ENCODE measurements around the gene RER1.

Gene RER1

GRCh38 chr1:2433936-2434655, 42.5 kb downstream of the RER1 start:
- TF ChIP-seq CTCF (conservative IDR thresholded peaks at IDR 0.05; ENCODE audit: low read depth, low read length), result no peak
- no peak for DNase-seq (ENCODE audit: low read depth)
- H3K4me3 ChIP-seq (ENCODE audit: low read depth, low read length), result no peak overlapping the region

GRCh38 chr1:2435091-2435490, 43.5 kb downstream of the RER1 start:
- TF ChIP-seq CTCF (conservative IDR thresholded peaks at IDR 0.05; ENCODE audit: low read depth, low read length), result no peak
- no peak for DNase-seq (ENCODE audit: low read depth)
- H3K4me3 ChIP-seq (ENCODE audit: low read depth, low read length), result no peak overlapping the region

- TF ChIP-seq CTCF (conservative IDR thresholded peaks at IDR 0.05; ENCODE audit: low read depth, low read length), result no peak
- no peak for DNase-seq (ENCODE audit: low read depth)
- H3K4me3 ChIP-seq (ENCODE audit: low read depth, low read length), result no peak overlapping the region
Measured at GRCh38 chr1:2435746-2436355, 44.2 kb downstream of the RER1 start.

GRCh38 chr1:2436876-2437275, 45.2 kb downstream of the RER1 start:
- no peak for TF ChIP-seq CTCF (conservative IDR thresholded peaks at IDR 0.05; ENCODE audit: low read depth, low read length)
- H3K4me3 ChIP-seq (ENCODE audit: low read depth, low read length), result no peak overlapping the region
- DNase-seq (ENCODE audit: low read depth), result no peak

GRCh38 chr1:2437617-2438016, 46.0 kb downstream of the RER1 start:
- no peak for TF ChIP-seq CTCF (conservative IDR thresholded peaks at IDR 0.05; ENCODE audit: low read depth, low read length)
- H3K4me3 ChIP-seq (ENCODE audit: low read depth, low read length), result no peak overlapping the region
- DNase-seq (ENCODE audit: low read depth), result no peak

GRCh38 chr1:2438038-2438437, 46.4 kb downstream of the RER1 start:
- no peak overlapping the region for H3K4me3 ChIP-seq (ENCODE audit: low read depth, low read length)
- no peak for DNase-seq (ENCODE audit: low read depth)
- no peak for TF ChIP-seq CTCF (conservative IDR thresholded peaks at IDR 0.05; ENCODE audit: low read depth, low read length)

GRCh38 chr1:2438641-2439040, 47.0 kb downstream of the RER1 start:
- TF ChIP-seq CTCF (conservative IDR thresholded peaks at IDR 0.05; ENCODE audit: low read depth, low read length), result no peak
- H3K4me3 ChIP-seq (ENCODE audit: low read depth, low read length), result no peak overlapping the region
- DNase-seq (ENCODE audit: low read depth), result no peak
